GM19025 (cell line): ENCODE results near the gene FDXACB1.
"Not testable (repeated sequence)": the region's sequence is repeated elsewhere in the genome, so short reads cannot be mapped to it uniquely, and the experiment has no call there.

Experiments
- ATAC-seq: cut with Tn5 transposase; IDR thresholded peaks from one replicate; pipeline ENCODE4 v1.9.1; 2021; ENCODE audit warnings: mild to moderate bottlenecking, low read depth, moderate library complexity; ENCODE audit not compliant: unreplicated experiment

Gene FDXACB1

GRCh38 chr11:111909378-111909777 lies 30.4 kb upstream of the FDXACB1 start:
- ATAC-seq: no peak

GRCh38 chr11:111908639-111909305 lies 29.8 kb upstream of the FDXACB1 start:
- no peak for ATAC-seq

- ATAC-seq: no peak
Observed at GRCh38 chr11:111906680-111907079, 27.7 kb upstream of the FDXACB1 start.

- ATAC-seq: no peak
Observed at GRCh38 chr11:111905411-111905810, 26.4 kb upstream of the FDXACB1 start.

GRCh38 chr11:111886844-111887243 lies 7.9 kb upstream of the FDXACB1 start:
- no peak for ATAC-seq

GRCh38 chr11:111886032-111886431 lies 7.1 kb upstream of the FDXACB1 start:
- no peak for ATAC-seq

- ATAC-seq: not testable (repeated sequence)
Observed at GRCh38 chr11:111885053-111885452, 6.1 kb upstream of the FDXACB1 start.

GRCh38 chr11:111882202-111882601 lies 3.2 kb upstream of the FDXACB1 start:
- ATAC-seq: no peak

GRCh38 chr11:111879637-111879960 lies 634 bp upstream of the FDXACB1 start:
- ATAC-seq: peak; percentile 2

- ATAC-seq: no peak
Observed at GRCh38 chr11:111878385-111878848, 548 bp downstream of the FDXACB1 start.

- no peak for ATAC-seq
Observed at GRCh38 chr11:111871693-111872161, 7.2 kb downstream of the FDXACB1 start.

- peak; percentile 90 for ATAC-seq
Observed at GRCh38 chr11:111870886-111871692, 7.9 kb downstream of the FDXACB1 start, which contains the start of gene ALG9. Gene ALG9, minus strand, starts transcription at chr11:111871581. Its CDS starts 99 bp downstream, at chr11:111871482.

GRCh38 chr11:111870522-111870885 lies 8.5 kb downstream of the FDXACB1 start:
- no peak for ATAC-seq

GRCh38 chr11:111870113-111870512 lies 8.9 kb downstream of the FDXACB1 start:
- ATAC-seq: no peak

- ATAC-seq: no peak
Observed at GRCh38 chr11:111860257-111860656, 18.7 kb downstream of the FDXACB1 start.

GRCh38 chr11:111855506-111855905 lies 23.5 kb downstream of the FDXACB1 start:
- ATAC-seq: no peak

GRCh38 chr11:111852103-111852502 lies 26.9 kb downstream of the FDXACB1 start:
- ATAC-seq: no peak

GRCh38 chr11:111851636-111852035 lies 27.3 kb downstream of the FDXACB1 start:
- no peak for ATAC-seq

GRCh38 chr11:111851067-111851466 lies 27.9 kb downstream of the FDXACB1 start:
- no peak for ATAC-seq

- no peak for ATAC-seq
Observed at GRCh38 chr11:111849631-111850030, 29.3 kb downstream of the FDXACB1 start.

GRCh38 chr11:111846636-111847035 lies 32.3 kb downstream of the FDXACB1 start:
- ATAC-seq: no peak

- ATAC-seq: no peak
Observed at GRCh38 chr11:111846063-111846462, 32.9 kb downstream of the FDXACB1 start.
